HepG2 (cell line): ENCODE data around the gene P3H4. TPM values are rescaled to one million over a fixed set of nuclear protein-coding genes. Genes with fewer than 3 reads are reported as not detected.

Source experiments
- CBX5 ChIP-seq: sonication (generic); formaldehyde crosslinking; IDR thresholded peaks from 2 replicates; pipeline ENCODE4 v1.4.0; 2020; ENCODE audit warnings: missing genetic modification reagents, borderline replicate concordance
- CHCHD3 ChIP-seq: sonication (generic); formaldehyde crosslinking; IDR thresholded peaks from 2 replicates; pipeline ENCODE4 v1.8.0; 2022; ENCODE audit warnings: mild to moderate bottlenecking, missing genetic modification reagents, moderate library complexity
- IRF2 ChIP-seq: IDR thresholded peaks from 2 replicates; pipeline ENCODE4 v1.6.1; 2018; ENCODE audit warnings: missing genetic modification reagents, missing compliant biosample characterization
- JDP2 ChIP-seq: sonication (generic); formaldehyde crosslinking; IDR thresholded peaks from 2 replicates; pipeline ENCODE4 v1.8.1; 2022; ENCODE audit warnings: missing genetic modification reagents, borderline replicate concordance
- MZF1 ChIP-seq: sonication (generic); formaldehyde crosslinking; IDR thresholded peaks from 2 replicates; pipeline ENCODE4 v1.8.1; 2023; ENCODE audit warnings: mild to moderate bottlenecking, missing genetic modification reagents, borderline replicate concordance
- SMARCC2 ChIP-seq: fragments of 450-650 bp; IDR thresholded peaks from 2 replicates; pipeline ENCODE4 v1.6.1; 2017; ENCODE audit warnings: antibody characterized with exemption, mild to moderate bottlenecking
- ZIK1 ChIP-seq: sonication (generic); formaldehyde crosslinking; IDR thresholded peaks from 2 replicates; pipeline ENCODE4 v1.5.0; 2020; ENCODE audit warnings: mild to moderate bottlenecking, low read depth, missing genetic modification reagents, borderline replicate concordance
- ZNF121 ChIP-seq: sonication (generic); formaldehyde crosslinking; IDR thresholded peaks from 2 replicates; pipeline ENCODE4 v1.5.0; 2020; ENCODE audit warnings: mild to moderate bottlenecking, missing genetic modification reagents
- ZNF256 ChIP-seq: sonication (generic); formaldehyde crosslinking; conservative IDR thresholded peaks from 2 replicates; pipeline ENCODE4 v1.4.0; 2020; ENCODE audit warnings: missing genetic modification reagents
- ZNF350 ChIP-seq: sonication (generic); formaldehyde crosslinking; IDR thresholded peaks from 2 replicates; pipeline ENCODE4 v1.4.0; 2020; ENCODE audit warnings: mild to moderate bottlenecking, low read depth, missing genetic modification reagents, borderline replicate concordance
- ZNF431 ChIP-seq: sonication (generic); formaldehyde crosslinking; IDR thresholded peaks from 2 replicates; pipeline ENCODE4 v1.9.0; 2022; ENCODE audit warnings: missing genetic modification reagents, low read depth, mild to moderate bottlenecking, borderline replicate concordance
- polyA plus RNA-seq, 8 experiments: library from polyadenylated mRNA; depleted of rRNA in 3 of 8; stranded (reverse) in 7 of 8; unstranded in 1 of 8; fragments of >200 nt; fragmentation: Illumina TruSeq in 4 of 8; extraction: Trizol in 4 of 8; gene quantifications; 2 replicates each; pipeline versions ENCODE4 v1.2.1 to v1.2.3, GENCODE V29; 2011 to 2016; ENCODE audit warnings: low read depth in 4 of 8, missing spikeins in 1 of 8, mixed read lengths in 1 of 8; ENCODE audit not compliant: insufficient read depth in 1 of 8
- total RNA-seq, 5 experiments: library from RNA; depleted of rRNA; stranded (reverse); fragments of >200 nt; fragmentation: Illumina TruSeq; extraction: Trizol; gene quantifications; 2 replicates each; pipeline ENCODE4 v1.2.3, GENCODE V29; 2016; ENCODE audit warnings: low read depth in 1 of 5
- TF ChIP-seq, protein P1 (sequence below): sonication (generic); formaldehyde crosslinking; IDR thresholded peaks from 2 replicates; pipeline ENCODE4 v1.5.0; 2020; ENCODE audit warnings: mild to moderate bottlenecking, missing genetic modification reagents, borderline replicate concordance
- TF ChIP-seq, protein P2 (sequence below): IDR thresholded peaks from 2 replicates; pipeline ENCODE4 v1.6.1; 2016; ENCODE audit warnings: low read depth, control low read depth
- TF ChIP-seq, protein P3 (sequence below): sonication (generic); formaldehyde crosslinking; IDR thresholded peaks from 2 replicates; pipeline ENCODE4 v1.8.0; 2023; ENCODE audit warnings: mild to moderate bottlenecking, missing genetic modification reagents
- TF ChIP-seq, protein P4 (sequence below): sonication (generic); formaldehyde crosslinking; IDR thresholded peaks from 2 replicates; pipeline ENCODE4 v1.8.0; 2022; ENCODE audit warnings: mild to moderate bottlenecking, missing genetic modification reagents; ENCODE audit not compliant: insufficient replicate concordance

P3H4 gene
- total and polyA plus RNA-seq, 2 of the 13 experiments (the other 11 are each of a cell fraction or from before 2014, with no cell fraction given), result 37.1 to 50.6 TPM

DNA sequence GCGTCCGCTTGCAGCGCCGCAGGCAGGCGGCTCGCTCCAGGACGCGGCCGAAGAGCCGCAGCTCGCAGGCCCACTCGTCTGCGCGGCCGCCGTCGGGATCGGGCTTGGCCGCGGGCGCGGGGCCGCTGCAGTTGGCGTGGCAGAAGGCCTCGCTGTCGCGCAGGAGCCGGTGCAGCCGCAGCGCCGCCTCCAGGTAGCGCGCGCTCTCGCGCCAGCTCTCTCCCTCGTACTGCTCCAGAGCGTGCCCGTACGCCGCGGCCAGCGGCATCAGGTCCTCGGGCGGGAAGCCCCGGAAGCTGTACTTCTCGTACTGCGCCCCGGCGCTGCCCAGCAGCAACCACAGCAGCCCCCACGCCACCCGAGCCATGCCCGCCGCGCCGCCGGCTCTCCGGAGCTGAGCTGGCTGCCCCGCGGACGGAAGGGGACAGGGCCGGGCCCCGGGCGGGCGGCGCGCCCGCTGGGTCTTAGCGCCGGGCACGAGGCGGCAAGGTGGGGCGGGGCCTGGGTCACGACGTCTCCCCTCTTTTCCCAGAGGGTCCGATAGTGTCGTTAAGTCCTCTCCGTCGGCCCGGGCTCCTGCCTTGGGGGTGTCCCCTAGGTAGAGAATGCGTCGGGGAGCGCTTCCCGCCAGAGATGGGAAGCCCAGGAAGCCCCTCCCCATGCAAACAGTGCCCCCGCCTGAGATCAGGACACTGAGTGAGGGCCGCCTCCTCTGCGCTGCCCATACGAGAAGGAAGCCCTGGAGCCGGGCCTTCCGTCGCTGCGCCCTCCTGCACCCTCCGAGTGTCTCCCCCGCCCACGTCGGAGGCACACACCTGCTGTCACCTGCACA, at the start of gene P3H4 (continued):
- TF ChIP-seq, protein P1, sequence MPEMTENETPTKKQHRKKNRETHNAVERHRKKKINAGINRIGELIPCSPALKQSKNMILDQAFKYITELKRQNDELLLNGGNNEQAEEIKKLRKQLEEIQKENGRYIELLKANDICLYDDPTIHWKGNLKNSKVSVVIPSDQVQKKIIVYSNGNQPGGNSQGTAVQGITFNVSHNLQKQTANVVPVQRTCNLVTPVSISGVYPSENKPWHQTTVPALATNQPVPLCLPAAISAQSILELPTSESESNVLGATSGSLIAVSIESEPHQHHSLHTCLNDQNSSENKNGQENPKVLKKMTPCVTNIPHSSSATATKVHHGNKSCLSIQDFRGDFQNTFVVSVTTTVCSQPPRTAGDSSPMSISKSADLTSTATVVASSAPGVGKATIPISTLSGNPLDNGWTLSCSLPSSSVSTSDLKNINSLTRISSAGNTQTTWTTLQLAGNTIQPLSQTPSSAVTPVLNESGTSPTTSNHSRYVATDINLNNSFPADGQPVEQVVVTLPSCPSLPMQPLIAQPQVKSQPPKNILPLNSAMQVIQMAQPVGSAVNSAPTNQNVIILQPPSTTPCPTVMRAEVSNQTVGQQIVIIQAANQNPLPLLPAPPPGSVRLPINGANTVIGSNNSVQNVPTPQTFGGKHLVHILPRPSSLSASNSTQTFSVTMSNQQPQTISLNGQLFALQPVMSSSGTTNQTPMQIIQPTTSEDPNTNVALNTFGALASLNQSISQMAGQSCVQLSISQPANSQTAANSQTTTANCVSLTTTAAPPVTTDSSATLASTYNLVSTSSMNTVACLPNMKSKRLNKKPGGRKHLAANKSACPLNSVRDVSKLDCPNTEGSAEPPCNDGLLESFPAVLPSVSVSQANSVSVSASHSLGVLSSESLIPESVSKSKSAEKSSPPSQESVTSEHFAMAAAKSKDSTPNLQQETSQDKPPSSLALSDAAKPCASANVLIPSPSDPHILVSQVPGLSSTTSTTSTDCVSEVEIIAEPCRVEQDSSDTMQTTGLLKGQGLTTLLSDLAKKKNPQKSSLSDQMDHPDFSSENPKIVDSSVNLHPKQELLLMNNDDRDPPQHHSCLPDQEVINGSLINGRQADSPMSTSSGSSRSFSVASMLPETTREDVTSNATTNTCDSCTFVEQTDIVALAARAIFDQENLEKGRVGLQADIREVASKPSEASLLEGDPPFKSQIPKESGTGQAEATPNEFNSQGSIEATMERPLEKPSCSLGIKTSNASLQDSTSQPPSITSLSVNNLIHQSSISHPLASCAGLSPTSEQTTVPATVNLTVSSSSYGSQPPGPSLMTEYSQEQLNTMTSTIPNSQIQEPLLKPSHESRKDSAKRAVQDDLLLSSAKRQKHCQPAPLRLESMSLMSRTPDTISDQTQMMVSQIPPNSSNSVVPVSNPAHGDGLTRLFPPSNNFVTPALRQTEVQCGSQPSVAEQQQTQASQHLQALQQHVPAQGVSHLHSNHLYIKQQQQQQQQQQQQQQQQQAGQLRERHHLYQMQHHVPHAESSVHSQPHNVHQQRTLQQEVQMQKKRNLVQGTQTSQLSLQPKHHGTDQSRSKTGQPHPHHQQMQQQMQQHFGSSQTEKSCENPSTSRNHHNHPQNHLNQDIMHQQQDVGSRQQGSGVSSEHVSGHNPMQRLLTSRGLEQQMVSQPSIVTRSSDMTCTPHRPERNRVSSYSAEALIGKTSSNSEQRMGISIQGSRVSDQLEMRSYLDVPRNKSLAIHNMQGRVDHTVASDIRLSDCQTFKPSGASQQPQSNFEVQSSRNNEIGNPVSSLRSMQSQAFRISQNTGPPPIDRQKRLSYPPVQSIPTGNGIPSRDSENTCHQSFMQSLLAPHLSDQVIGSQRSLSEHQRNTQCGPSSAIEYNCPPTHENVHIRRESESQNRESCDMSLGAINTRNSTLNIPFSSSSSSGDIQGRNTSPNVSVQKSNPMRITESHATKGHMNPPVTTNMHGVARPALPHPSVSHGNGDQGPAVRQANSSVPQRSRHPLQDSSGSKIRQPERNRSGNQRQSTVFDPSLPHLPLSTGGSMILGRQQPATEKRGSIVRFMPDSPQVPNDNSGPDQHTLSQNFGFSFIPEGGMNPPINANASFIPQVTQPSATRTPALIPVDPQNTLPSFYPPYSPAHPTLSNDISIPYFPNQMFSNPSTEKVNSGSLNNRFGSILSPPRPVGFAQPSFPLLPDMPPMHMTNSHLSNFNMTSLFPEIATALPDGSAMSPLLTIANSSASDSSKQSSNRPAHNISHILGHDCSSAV (CRISPR knock-in tag), result no peak
- TF ChIP-seq SMARCC2 (no peak), CHCHD3 (CRISPR knock-in tag) (peak; percentile 99), JDP2 (CRISPR knock-in tag) (no peak; the same call in 1 of the 2 replicates), ZNF431 (peak; percentile 91), ZNF350 (CRISPR knock-in tag) (no peak), CBX5 (CRISPR knock-in tag) (no peak), MZF1 (CRISPR knock-in tag) (no peak), IRF2 (CRISPR knock-in tag) (peak; percentile 54; the same call in 1 of the 2 replicates), ZNF121 (peak; percentile 3; the same call in 1 of the 2 replicates), ZIK1 (peak; percentile 91), ZNF256 (CRISPR knock-in tag) (no peak)
- TF ChIP-seq, protein P2, sequence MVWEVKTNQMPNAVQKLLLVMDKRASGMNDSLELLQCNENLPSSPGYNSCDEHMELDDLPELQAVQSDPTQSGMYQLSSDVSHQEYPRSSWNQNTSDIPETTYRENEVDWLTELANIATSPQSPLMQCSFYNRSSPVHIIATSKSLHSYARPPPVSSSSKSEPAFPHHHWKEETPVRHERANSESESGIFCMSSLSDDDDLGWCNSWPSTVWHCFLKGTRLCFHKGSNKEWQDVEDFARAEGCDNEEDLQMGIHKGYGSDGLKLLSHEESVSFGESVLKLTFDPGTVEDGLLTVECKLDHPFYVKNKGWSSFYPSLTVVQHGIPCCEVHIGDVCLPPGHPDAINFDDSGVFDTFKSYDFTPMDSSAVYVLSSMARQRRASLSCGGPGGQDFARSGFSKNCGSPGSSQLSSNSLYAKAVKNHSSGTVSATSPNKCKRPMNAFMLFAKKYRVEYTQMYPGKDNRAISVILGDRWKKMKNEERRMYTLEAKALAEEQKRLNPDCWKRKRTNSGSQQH (CRISPR knock-in tag), result no peak; the same call in 1 of the 2 replicates
- TF ChIP-seq, protein P3, sequence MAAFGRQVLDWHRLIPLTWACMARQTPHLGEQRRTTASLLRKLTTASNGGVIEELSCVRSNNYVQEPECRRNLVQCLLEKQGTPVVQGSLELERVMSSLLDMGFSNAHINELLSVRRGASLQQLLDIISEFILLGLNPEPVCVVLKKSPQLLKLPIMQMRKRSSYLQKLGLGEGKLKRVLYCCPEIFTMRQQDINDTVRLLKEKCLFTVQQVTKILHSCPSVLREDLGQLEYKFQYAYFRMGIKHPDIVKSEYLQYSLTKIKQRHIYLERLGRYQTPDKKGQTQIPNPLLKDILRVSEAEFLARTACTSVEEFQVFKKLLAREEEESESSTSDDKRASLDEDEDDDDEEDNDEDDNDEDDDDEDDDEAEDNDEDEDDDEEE (CRISPR knock-in tag), result peak; percentile 56
- TF ChIP-seq, protein P4, sequence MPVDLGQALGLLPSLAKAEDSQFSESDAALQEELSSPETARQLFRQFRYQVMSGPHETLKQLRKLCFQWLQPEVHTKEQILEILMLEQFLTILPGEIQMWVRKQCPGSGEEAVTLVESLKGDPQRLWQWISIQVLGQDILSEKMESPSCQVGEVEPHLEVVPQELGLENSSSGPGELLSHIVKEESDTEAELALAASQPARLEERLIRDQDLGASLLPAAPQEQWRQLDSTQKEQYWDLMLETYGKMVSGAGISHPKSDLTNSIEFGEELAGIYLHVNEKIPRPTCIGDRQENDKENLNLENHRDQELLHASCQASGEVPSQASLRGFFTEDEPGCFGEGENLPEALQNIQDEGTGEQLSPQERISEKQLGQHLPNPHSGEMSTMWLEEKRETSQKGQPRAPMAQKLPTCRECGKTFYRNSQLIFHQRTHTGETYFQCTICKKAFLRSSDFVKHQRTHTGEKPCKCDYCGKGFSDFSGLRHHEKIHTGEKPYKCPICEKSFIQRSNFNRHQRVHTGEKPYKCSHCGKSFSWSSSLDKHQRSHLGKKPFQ (CRISPR knock-in tag), result peak; percentile 2
